Ectodermal cell (in vitro differentiated cells): Measurements from ENCODE around the gene CHST9. TPM values are rescaled to one million over a fixed set of nuclear protein-coding genes. Genes with fewer than 3 reads are reported as not detected.
"Not testable (repeated sequence)": the region's sequence is repeated elsewhere in the genome, so short reads cannot be mapped to it uniquely, and the experiment has no call there.

Source experiments
- H3K27ac ChIP-seq: 2 replicates; pipeline ENCODE4 v1.7.0; 2013; ENCODE audit warnings: mild to moderate bottlenecking, low read depth, low read length; ENCODE audit not compliant: insufficient read depth, poor library complexity, severe bottlenecking
- H3K27me3 ChIP-seq: 2 replicates; pipeline ENCODE4 v1.7.0; 2013; ENCODE audit warnings: mild to moderate bottlenecking, low read length; ENCODE audit not compliant: insufficient read depth, control insufficient read depth, poor library complexity, severe bottlenecking
- H3K36me3 ChIP-seq: one replicate; pipeline ENCODE4 v1.7.0; 2013; ENCODE audit warnings: low read length; ENCODE audit not compliant: control insufficient read depth, insufficient read depth
- H3K4me1 ChIP-seq: one replicate; pipeline ENCODE4 v1.7.0; 2013; ENCODE audit warnings: low read length; ENCODE audit not compliant: control insufficient read depth, insufficient read depth
- H3K4me3 ChIP-seq: 2 replicates; pipeline ENCODE4 v1.7.0; 2013; ENCODE audit warnings: low read depth, low read length, control low read depth; ENCODE audit not compliant: insufficient read depth
- H3K9me3 ChIP-seq: 2 replicates; pipeline ENCODE4 v1.7.0; 2013; ENCODE audit warnings: mild to moderate bottlenecking, low read length, moderate library complexity; ENCODE audit not compliant: control insufficient read depth
- WGBS, 2 experiments: methylation state at CpG; one replicate each; pipeline ENCODE4 v1.1.7; 2013; ENCODE audit warnings: missing lambda C conversion rate in 2 of 2; 5-methylcytosine and 5-hydroxymethylcytosine counted together
- polyA plus RNA-seq, 4 experiments: library from polyadenylated mRNA; stranded (reverse); fragments of 50-300 nt; gene quantifications; one replicate each; pipeline ENCODE4 v1.2.3, GENCODE V29; 2013

CHST9 gene, protein sequence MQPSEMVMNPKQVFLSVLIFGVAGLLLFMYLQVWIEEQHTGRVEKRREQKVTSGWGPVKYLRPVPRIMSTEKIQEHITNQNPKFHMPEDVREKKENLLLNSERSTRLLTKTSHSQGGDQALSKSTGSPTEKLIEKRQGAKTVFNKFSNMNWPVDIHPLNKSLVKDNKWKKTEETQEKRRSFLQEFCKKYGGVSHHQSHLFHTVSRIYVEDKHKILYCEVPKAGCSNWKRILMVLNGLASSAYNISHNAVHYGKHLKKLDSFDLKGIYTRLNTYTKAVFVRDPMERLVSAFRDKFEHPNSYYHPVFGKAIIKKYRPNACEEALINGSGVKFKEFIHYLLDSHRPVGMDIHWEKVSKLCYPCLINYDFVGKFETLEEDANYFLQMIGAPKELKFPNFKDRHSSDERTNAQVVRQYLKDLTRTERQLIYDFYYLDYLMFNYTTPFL
- 1.2 TPM for polyA plus RNA-seq (2013, experiment 1 of 4)
- polyA plus RNA-seq (2013, experiment 2 of 4) = 2.1 TPM
- 0.96 TPM for polyA plus RNA-seq (2013, experiment 3 of 4)
- polyA plus RNA-seq (2013, experiment 4 of 4) = 0.85 TPM

DNA sequence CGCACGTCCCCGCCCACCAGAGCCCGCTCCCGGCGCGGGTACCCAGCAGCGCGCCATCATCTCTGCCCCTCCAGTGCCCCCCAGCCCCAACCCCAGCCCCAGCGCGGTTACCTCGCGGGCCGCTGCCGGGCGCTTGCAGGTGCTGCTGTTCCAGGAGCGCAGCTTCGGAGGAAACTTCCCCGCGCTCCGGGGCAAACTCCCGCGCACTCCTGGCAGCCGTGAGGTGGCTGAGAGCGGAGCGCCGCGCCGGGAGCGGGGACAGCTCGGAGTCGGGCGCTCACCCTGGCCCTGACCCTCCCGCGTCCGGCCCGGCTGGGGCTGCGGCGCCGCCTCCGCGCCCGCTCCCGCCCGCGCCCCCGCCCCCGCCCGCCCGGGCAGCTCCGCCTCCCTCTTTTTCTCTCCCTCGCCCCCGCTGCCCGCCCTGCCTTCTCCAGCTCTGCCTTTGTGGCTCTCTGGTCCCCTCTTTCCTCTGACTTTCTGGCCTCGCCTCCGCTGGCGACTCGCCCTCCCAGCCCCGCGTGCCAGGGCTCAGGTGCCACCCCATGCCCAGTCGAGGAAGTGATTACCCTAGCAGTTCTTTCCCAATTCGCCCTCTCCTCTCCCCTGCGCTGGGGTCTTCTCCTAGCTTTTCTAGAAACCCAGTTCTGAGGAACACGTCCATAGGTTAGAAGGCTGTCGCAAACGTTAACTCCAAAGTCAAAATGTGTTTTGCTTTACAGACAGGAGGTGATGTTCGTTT lies at the start of gene CHST9:
CHST9 (minus strand) TSS at position 284 of the 739 bp plus-strand sequence. CDS start 42,499 bp downstream, outside the sequence.
- 1 to 2% methylated on average over 61 to 66 of the region's 67 CpGs for WGBS, 2 experiments
- Histone ChIP-seq H3K4me1 (no peaks in the 10 kb centered on the region), H3K9me3 (no peaks in the 10 kb centered on the region), H3K4me3 (peak within 1 kb of the TSS; percentile 27), H3K36me3 (no peaks in the 10 kb centered on the region), H3K27me3 (peaks cover 46% of the 10 kb centered on the region), H3K27ac (no peak within 1 kb of the TSS)

DNA sequence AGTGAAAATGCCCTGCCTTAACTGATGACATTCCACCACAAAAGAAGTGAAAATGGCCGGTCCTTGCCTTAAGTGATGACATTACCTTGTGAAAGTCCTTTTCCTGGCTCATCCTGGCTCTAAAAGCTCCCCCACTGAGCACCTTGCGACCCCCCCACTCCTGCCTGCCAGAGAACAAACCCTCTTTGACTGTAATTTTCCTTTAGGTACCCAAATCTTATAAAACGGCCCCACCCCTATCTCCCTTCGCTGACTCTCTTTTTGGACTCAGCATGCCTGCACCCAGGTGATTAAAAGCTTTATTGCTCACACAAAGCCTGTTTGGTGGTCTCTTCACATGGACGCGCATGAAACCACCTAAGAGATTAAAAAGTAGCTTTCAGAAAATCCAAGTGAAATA lies 47.2 kb upstream of the CHST9 start:
- H3K27me3 ChIP-seq, H3K36me3 ChIP-seq, H3K4me1 ChIP-seq, H3K4me3 ChIP-seq, H3K9me3 ChIP-seq, H3K27ac ChIP-seq: not testable (repeated sequence)
- WGBS, 2 experiments = 47 to 48% methylated on average over 6 of the region's 6 CpGs

DNA sequence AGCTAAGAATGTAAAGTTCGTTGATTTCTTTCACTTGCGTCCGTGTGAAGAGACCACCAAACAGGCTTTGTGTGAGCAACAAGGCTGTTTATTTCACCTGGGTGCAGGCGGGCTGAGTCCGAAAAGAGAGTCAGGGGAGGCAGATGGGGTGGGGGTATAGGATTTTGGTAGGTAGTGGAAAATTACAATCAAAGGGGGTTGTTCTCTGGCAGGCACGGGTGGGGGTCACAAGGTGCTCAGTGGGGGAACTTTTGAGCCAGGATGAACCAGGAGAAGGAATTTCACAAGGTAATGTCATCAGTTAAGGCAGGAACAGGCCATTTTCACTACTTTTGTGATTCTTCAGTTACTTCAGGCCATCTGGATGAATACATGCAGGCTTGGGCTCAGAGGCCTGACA lies 46.6 kb upstream of the CHST9 start:
- not testable (repeated sequence) for H3K4me1 ChIP-seq, H3K27me3 ChIP-seq, H3K4me3 ChIP-seq, H3K9me3 ChIP-seq, H3K27ac ChIP-seq, H3K36me3 ChIP-seq
- WGBS, 2 experiments = 66 to 68% methylated on average over 6 of the region's 6 CpGs

DNA sequence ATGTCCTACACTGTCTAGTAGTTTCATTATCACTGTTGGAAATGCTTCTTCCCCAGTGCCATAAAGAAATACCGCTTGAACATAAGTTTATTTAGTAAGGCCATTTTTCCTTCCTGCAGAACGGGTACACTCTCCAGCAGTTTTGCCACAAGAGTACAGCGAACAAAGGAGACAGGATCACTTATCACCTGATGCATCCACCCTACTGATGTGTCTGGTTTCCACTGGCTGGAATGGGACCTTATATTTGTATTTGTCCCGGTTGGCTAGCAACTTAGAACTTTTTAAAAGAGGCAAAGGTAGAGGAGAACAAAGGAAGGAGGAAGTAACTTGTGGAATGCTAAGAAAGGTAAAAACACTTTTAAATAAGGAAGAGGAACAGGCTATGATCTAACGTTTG lies 46.1 kb upstream of the CHST9 start:
- H3K27ac ChIP-seq, H3K4me1 ChIP-seq, H3K9me3 ChIP-seq, H3K4me3 ChIP-seq, H3K27me3 ChIP-seq, H3K36me3 ChIP-seq: not testable (repeated sequence)
- WGBS, 2 experiments = 73 to 82% methylated on average over 5 of the region's 5 CpGs

DNA sequence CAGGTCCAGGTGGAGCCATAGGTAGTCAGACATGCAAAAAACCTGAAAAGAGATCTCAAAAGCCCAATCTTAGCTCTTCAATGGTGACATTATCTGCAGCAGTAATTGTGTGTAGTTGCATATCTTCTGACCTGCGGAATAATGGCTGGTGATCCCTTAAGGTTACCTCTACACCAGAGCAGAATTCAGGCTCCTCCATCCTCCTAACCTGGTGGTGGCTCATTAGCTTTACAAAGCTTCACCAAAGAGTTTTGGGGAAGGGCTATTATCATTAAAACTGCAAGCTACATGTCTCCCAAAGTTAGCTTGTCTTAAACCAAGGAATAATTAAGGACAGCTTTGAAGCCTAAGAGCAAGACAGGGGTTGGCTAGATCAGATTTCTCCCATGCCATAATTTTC lies 42.6 kb upstream of the CHST9 start:
- H3K4me1 ChIP-seq = peaks cover 2% of the 10 kb centered on the region
- H3K27ac ChIP-seq = no peak overlapping the region
- 58 to 82% methylated on average over 1 of the region's 1 CpG for WGBS, 2 experiments
- no peaks in the 10 kb centered on the region for H3K27me3 ChIP-seq
- no peak overlapping the region for H3K4me3 ChIP-seq
- no peaks in the 10 kb centered on the region for H3K36me3 ChIP-seq
- no peaks in the 10 kb centered on the region for H3K9me3 ChIP-seq

DNA sequence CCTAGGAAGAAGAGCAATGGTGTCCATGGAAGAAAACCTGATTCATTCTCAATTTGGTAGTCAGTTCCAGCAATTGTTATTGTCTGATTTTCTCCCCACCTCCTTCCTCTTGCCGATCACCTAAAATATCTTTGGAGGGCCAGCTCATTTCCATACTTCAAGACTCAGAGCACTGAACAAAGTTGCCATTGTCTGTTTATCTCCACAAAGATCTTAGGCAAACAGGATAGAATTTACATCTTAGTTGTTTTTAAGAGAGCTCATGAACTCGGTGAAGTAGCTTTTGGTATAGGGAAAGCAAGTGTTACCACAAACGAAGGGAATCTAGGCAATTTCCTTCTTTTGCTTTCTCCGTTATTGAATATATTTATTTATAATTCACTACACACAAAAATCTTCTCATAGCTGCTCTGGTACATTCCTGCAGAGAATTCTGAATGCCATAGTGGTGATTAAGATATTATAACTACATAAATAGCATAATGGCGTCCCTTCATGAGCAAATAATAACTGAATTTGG lies 41.5 kb upstream of the CHST9 start:
- H3K27ac ChIP-seq = no peak overlapping the region
- H3K9me3 ChIP-seq = no peaks in the 10 kb centered on the region
- H3K27me3 ChIP-seq = no peaks in the 10 kb centered on the region
- H3K4me1 ChIP-seq = peaks cover 2% of the 10 kb centered on the region
- WGBS, 2 experiments = 80 to 89% methylated on average over 3 to 5 of the region's 5 CpGs
- no peaks in the 10 kb centered on the region for H3K36me3 ChIP-seq
- H3K4me3 ChIP-seq = no peak overlapping the region

DNA sequence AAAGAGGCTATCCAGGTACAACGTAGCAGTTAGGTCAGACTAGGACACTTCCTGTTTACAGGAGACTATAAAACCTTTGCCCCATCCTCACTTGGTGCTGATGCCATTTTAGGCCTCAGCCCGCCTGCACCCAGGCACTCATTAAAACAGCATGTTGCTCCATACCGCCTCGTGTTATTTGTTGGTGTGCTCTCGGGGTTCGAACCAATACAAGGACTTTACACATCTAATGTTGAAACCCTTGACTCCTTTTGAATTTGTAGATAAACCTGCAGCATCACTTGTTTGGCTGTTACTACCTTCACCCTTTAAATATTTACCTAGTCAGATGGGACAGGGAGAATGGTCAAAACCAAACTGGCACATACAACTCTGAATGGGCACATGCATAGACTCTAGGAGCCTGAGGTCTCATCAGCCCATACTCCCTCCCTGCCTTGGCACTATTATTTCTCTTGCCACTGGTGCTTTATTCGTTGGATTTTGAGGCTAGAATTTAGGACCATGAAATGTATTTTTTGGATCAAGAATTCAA lies 40.9 kb upstream of the CHST9 start:
- WGBS, 2 experiments = 92 to 95% methylated on average over 7 of the region's 7 CpGs
- Histone ChIP-seq H3K4me1 (peaks cover 2% of the 10 kb centered on the region), H3K27me3 (no peaks in the 10 kb centered on the region), H3K4me3 (no peak overlapping the region), H3K27ac (no peak overlapping the region), H3K9me3 (no peaks in the 10 kb centered on the region), H3K36me3 (no peaks in the 10 kb centered on the region)

DNA sequence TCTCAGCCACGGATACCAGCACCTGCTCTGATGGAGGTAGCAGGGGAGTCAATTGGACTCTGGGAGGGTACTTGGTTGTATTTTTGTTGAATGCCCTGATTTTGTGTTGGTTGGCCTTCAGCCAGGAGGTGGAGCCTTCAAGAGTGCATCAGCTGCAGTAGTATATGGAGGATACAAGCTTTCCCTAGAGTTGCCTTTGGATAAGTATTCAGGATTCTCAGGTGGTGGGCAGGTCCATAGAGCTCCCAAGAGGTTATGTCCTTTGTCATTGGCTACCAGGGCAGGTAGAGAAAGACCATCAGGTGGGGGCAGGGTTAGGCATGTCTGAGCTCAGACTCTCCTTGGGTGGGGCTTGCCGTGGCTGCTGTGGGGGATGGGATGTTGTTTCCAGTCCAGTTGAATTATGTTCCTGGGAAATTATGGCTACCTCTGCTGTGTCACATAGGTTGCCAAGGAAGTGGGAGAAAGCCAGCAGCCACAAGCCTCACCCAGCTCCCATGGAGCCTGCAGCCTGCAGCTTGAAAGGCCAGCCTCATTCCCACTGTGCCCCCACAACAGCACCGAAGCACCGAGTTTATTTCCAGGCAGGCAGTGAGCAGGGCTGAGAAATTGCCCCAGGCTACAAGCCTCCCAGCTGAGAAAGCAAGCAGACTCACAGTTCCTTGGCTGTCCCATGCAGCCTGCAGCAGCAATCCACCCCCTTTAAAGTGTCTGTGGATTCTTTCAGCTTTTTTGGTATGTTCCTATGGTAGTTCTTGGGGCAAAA lies 38.6 kb upstream of the CHST9 start:
- WGBS, 2 experiments = 42 to 46% methylated on average over 4 of the region's 4 CpGs
- H3K9me3 ChIP-seq = no peaks in the 10 kb centered on the region

DNA sequence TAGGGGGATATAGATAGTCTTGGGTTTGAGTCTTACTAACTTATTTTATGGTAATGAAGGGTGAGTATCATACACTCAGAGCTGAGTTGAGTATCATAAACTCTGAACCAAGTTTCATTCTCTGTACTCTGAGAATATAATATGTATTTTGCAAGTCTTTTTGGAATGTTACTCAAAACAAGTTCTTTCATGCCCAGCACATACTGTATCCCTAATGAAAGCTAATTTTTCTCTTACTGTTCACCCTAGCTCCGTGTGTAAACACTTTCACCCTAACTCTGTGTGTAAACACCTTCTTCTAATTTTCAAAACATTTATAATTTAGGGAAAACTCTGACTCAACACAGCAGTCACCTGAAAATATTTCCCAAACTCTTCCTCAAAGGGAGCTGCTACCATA lies 29.7 kb upstream of the CHST9 start:
- Histone ChIP-seq H3K27ac (no peak overlapping the region), H3K4me3 (no peak overlapping the region), H3K9me3 (no peaks in the 10 kb centered on the region), H3K36me3 (no peaks in the 10 kb centered on the region), H3K4me1 (no peaks in the 10 kb centered on the region), H3K27me3 (no peaks in the 10 kb centered on the region)
- WGBS, 2 experiments = 92 to 97% methylated on average over 1 of the region's 1 CpG

More for the DNA sequence above, 38.6 kb upstream of the CHST9 start:
- Histone ChIP-seq H3K4me1 (peaks cover 2% of the 10 kb centered on the region), H3K27ac (no peak overlapping the region), H3K36me3 (no peaks in the 10 kb centered on the region), H3K27me3 (no peaks in the 10 kb centered on the region), H3K4me3 (no peak overlapping the region)
